Thoracic aorta (tissue), 2 donors: ENCODE results near the gene GCLC. TPM values are rescaled to one million over a fixed set of nuclear protein-coding genes. Genes with fewer than 3 reads are reported as not detected.

Experiments used
- ATAC-seq: fragments of 150-250 bp; one replicate; pipeline ENCODE4 v1.8.0; 2017; ENCODE audit warnings: low read depth; ENCODE audit not compliant: insufficient number of reproducible peaks, low FRiP score
- DNase-seq: peaks from one replicate; pipeline ENCODE4 v3.0.0-alpha.2; 2020; ENCODE audit warnings: low spot score
- H3K27ac ChIP-seq, 2 donors: fragments of 200-600 bp; sonication (generic); 1 replicate in 1 of 2; 2 replicates in 1 of 2; pipeline ENCODE4 v1.5.1; 2016; ENCODE audit warnings: mild to moderate bottlenecking in 2 of 2, moderate library complexity in 2 of 2
- H3K27me3 ChIP-seq: fragments of 200-600 bp; sonication (generic); replicated peaks from 2 replicates; pipeline ENCODE4 v1.6.0; 2016; ENCODE audit warnings: mild to moderate bottlenecking; ENCODE audit not compliant: insufficient read depth
- H3K36me3 ChIP-seq: fragments of 200-600 bp; sonication (generic); one replicate; pipeline ENCODE4 v1.5.1; 2016
- H3K4me1 ChIP-seq, 2 donors: fragments of 200-600 bp; sonication (generic); 1 replicate in 1 of 2; 2 replicates in 1 of 2; pipeline versions ENCODE4 v1.5.1 to v1.6.0; 2016; ENCODE audit warnings: low read depth in 2 of 2, mild to moderate bottlenecking in 1 of 2; ENCODE audit not compliant: control insufficient read depth in 1 of 2
- H3K4me3 ChIP-seq: fragments of 200-600 bp; sonication (generic); 2 replicates; pipeline ENCODE4 v1.5.1; 2016; ENCODE audit warnings: mild to moderate bottlenecking
- H3K9me3 ChIP-seq: fragments of 200-600 bp; sonication (generic); 2 replicates; pipeline ENCODE4 v1.5.1; 2016
- total RNA-seq, 2 donors: library from RNA; depleted of rRNA; stranded (reverse); fragments of >200 nt; gene quantifications; one replicate each; pipeline versions ENCODE4 v1.1.0 to v1.2.3, GENCODE V29; 2016
- TF ChIP-seq, protein P1 (sequence below): fragments of 200-600 bp; sonication (generic); IDR thresholded peaks from one replicate; pipeline ENCODE4 v1.5.1; 2019; ENCODE audit warnings: antibody characterized with exemption

The GCLC gene
- total RNA-seq, 2 donors from 2014 or later = 26.5 to 29.6 TPM

DNA sequence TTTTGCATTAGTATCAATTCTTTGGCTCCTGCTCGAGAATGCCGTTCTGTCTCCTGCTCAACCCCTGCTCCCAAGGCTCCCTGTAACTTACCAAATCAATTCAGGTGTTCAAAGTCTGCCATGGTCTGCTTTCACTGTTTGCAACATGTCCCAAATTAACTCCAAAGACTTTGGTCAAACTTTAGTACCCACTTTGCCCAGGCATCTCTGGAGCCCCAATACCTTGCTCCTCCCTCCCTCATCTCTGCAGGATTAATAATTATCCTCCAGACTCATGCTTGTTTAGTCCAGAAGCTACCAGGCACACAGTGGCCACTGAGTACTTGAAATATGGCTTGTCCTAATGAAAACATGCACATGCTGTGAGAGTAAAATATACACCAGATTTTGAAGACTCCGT is 30.2 kb downstream of the GCLC start:
- Histone ChIP-seq H3K4me3 (no peak overlapping the region), H3K27me3 (no peaks in the 10 kb centered on the region), H3K27ac (no peak overlapping the region), H3K4me1 (no peaks in the 10 kb centered on the region), H3K9me3 (no peaks in the 10 kb centered on the region), H3K36me3 (no peaks in the 10 kb centered on the region)
- TF ChIP-seq, protein P1, sequence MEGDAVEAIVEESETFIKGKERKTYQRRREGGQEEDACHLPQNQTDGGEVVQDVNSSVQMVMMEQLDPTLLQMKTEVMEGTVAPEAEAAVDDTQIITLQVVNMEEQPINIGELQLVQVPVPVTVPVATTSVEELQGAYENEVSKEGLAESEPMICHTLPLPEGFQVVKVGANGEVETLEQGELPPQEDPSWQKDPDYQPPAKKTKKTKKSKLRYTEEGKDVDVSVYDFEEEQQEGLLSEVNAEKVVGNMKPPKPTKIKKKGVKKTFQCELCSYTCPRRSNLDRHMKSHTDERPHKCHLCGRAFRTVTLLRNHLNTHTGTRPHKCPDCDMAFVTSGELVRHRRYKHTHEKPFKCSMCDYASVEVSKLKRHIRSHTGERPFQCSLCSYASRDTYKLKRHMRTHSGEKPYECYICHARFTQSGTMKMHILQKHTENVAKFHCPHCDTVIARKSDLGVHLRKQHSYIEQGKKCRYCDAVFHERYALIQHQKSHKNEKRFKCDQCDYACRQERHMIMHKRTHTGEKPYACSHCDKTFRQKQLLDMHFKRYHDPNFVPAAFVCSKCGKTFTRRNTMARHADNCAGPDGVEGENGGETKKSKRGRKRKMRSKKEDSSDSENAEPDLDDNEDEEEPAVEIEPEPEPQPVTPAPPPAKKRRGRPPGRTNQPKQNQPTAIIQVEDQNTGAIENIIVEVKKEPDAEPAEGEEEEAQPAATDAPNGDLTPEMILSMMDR = no peak
- DNase-seq = no peak
- no peak for ATAC-seq

DNA sequence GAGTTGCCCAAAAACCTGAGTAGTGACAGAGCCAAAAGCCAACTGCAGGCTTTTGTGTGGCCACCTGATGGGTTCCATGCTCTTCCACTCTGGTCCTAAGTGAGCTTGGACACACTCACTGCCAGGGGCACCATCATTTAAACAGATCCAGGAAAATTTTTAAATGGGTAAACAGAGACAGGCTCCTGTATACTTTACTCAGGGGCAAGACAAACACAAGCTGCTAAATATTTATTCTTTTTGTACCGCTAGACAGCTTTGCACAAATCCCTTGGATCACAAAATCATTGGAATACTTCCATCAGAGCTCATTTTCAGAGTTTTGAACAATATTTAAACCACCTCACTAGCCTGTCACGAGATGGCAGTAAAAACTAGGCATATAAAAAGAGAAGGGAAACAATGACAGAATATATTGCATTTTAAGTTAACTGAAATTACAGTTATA is 31.4 kb downstream of the GCLC start:
- Histone ChIP-seq H3K36me3 (no peaks in the 10 kb centered on the region), H3K27me3 (no peaks in the 10 kb centered on the region), H3K4me3 (no peak overlapping the region), H3K27ac (no peak overlapping the region), H3K4me1 (no peaks in the 10 kb centered on the region), H3K9me3 (no peaks in the 10 kb centered on the region)
- no peak for DNase-seq
- no peak for ATAC-seq
- TF ChIP-seq, protein P1 = no peak

DNA sequence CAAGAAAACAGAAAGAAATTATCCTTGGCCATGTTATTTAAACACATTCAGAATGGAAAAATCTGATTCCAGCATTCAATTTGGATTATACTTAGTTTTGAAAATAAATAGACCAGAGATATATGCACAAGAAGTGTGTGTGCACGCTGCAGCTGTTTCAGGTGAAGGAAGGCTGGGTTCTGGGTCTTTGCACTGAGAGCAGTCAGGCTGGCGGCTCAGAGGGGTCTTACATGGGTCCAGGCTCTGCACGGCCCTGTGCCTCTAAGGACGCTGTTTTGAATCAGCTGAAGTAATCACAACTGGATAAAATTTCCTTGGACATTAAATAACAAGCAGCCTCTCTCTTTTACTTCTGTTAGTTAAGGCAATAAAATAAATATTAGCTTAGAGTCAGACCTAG is 31.8 kb downstream of the GCLC start:
- TF ChIP-seq, protein P1 = no peak
- Histone ChIP-seq H3K27ac (no peak overlapping the region), H3K36me3 (no peaks in the 10 kb centered on the region)

DNA sequence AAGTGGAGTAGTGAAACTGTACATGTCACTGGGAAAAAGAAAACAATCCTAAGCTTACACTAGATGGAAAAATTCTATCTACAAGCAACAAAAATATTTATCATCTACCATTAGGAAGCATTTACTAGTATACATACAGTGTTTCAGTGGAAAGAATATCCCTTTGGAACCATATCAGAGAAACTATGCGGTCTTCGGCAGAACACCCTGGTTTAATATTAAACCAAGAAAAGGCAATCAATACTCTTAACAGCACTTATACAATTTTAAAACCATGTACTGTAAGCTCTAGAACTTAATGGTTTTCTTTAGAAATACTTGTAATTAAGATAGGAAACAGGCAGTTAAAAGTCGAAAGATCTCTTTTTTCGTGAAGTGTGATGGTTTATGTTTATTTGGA is 32.3 kb downstream of the GCLC start:
- Histone ChIP-seq H3K9me3 (no peaks in the 10 kb centered on the region), H3K36me3 (no peaks in the 10 kb centered on the region), H3K27me3 (no peaks in the 10 kb centered on the region), H3K4me3 (no peak overlapping the region), H3K27ac (no peak overlapping the region), H3K4me1 (no peaks in the 10 kb centered on the region)
- ATAC-seq = no peak
- no peak for DNase-seq
- TF ChIP-seq, protein P1 = no peak

More for the DNA sequence above, 31.8 kb downstream of the GCLC start:
- H3K9me3 ChIP-seq = no peaks in the 10 kb centered on the region
- no peak for ATAC-seq
- no peaks in the 10 kb centered on the region for H3K27me3 ChIP-seq
- no peak overlapping the region for H3K4me3 ChIP-seq
- H3K4me1 ChIP-seq = no peaks in the 10 kb centered on the region
- DNase-seq = no peak

DNA sequence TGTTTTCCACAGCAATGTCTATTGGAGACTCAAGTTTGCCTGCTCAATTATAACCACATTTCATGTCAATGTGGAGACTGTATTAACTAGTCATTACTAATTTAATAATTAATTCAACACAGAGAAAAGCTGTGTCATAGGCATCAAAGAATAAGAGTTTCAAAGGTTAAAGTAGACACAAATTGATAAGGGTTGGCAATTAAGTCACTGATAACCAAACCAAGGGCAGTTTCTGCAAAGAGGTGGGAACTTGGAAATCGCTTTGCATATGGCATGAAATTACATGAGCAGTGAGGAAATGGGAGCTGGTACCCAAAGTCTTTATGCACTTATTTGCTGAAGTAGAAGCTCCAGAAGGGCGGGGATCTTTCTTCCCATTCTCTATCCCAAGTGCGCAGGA is 34.2 kb downstream of the GCLC start:
- TF ChIP-seq, protein P1 = no peak
- no peak overlapping the region for H3K4me3 ChIP-seq

More for the DNA sequence above, 34.2 kb downstream of the GCLC start:
- Histone ChIP-seq H3K27me3 (no peaks in the 10 kb centered on the region), H3K9me3 (no peaks in the 10 kb centered on the region), H3K27ac (no peak overlapping the region), H3K36me3 (peaks cover 3% of the 10 kb centered on the region), H3K4me1 (no peaks in the 10 kb centered on the region)
- no peak for DNase-seq
- ATAC-seq = no peak
